Panc1 (cell line): ENCODE measurements around the gene LRBA.
"Not testable (repeated sequence)": the region's sequence is repeated elsewhere in the genome, so short reads cannot be mapped to it uniquely, and the experiment has no call there.

Source experiments
- POLR2AphosphoS5 ChIP-seq: IDR thresholded peaks from 2 replicates; pipeline ENCODE4 v1.6.1; 2012; ENCODE audit warnings: mild to moderate bottlenecking, low read depth, low read length, moderate library complexity
- TCF7L2 ChIP-seq: IDR thresholded peaks from 2 replicates; pipeline ENCODE4 v1.6.1; 2011; ENCODE audit warnings: mild to moderate bottlenecking, low read depth, low read length, inconsistent platforms
- TF ChIP-seq, protein P1 (sequence below): fragments of 450-650 bp; IDR thresholded peaks from 2 replicates; pipeline ENCODE4 v1.5.1; 2017; ENCODE audit warnings: mild to moderate bottlenecking
- TF ChIP-seq, protein P2 (sequence below), 2 experiments: IDR thresholded peaks; 2 replicates each; pipeline ENCODE4 v1.6.1; 2011 to 2012; ENCODE audit warnings: low read depth in 2 of 2, control low read depth in 1 of 2, low read length in 1 of 2, mild to moderate bottlenecking in 1 of 2, moderate library complexity in 1 of 2; ENCODE audit not compliant: insufficient read depth in 1 of 2

DNA sequence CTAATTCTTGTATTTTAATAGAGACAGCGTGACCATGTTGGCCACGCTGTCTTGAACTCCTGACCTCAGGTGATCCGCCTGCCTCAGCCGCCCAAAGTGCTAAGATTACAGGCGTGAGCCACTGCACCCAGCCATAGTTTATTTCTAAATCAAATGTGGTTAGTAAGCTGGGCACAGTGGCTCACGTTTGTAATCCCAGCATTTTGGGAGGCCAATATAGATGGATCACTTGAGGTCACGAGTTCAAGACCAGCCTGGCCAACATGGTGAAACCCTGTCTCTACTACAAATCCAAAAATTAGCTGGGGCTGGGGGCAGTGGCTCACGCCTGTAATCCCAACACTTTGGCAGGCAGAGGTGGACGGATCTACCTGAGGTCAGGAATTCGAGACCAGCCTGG, 13.9 kb upstream of the LRBA start:
- TF ChIP-seq, protein P1, sequence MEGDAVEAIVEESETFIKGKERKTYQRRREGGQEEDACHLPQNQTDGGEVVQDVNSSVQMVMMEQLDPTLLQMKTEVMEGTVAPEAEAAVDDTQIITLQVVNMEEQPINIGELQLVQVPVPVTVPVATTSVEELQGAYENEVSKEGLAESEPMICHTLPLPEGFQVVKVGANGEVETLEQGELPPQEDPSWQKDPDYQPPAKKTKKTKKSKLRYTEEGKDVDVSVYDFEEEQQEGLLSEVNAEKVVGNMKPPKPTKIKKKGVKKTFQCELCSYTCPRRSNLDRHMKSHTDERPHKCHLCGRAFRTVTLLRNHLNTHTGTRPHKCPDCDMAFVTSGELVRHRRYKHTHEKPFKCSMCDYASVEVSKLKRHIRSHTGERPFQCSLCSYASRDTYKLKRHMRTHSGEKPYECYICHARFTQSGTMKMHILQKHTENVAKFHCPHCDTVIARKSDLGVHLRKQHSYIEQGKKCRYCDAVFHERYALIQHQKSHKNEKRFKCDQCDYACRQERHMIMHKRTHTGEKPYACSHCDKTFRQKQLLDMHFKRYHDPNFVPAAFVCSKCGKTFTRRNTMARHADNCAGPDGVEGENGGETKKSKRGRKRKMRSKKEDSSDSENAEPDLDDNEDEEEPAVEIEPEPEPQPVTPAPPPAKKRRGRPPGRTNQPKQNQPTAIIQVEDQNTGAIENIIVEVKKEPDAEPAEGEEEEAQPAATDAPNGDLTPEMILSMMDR = not testable (repeated sequence)
- TF ChIP-seq, protein P2, sequence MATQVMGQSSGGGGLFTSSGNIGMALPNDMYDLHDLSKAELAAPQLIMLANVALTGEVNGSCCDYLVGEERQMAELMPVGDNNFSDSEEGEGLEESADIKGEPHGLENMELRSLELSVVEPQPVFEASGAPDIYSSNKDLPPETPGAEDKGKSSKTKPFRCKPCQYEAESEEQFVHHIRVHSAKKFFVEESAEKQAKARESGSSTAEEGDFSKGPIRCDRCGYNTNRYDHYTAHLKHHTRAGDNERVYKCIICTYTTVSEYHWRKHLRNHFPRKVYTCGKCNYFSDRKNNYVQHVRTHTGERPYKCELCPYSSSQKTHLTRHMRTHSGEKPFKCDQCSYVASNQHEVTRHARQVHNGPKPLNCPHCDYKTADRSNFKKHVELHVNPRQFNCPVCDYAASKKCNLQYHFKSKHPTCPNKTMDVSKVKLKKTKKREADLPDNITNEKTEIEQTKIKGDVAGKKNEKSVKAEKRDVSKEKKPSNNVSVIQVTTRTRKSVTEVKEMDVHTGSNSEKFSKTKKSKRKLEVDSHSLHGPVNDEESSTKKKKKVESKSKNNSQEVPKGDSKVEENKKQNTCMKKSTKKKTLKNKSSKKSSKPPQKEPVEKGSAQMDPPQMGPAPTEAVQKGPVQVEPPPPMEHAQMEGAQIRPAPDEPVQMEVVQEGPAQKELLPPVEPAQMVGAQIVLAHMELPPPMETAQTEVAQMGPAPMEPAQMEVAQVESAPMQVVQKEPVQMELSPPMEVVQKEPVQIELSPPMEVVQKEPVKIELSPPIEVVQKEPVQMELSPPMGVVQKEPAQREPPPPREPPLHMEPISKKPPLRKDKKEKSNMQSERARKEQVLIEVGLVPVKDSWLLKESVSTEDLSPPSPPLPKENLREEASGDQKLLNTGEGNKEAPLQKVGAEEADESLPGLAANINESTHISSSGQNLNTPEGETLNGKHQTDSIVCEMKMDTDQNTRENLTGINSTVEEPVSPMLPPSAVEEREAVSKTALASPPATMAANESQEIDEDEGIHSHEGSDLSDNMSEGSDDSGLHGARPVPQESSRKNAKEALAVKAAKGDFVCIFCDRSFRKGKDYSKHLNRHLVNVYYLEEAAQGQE (IDR thresholded peaks at IDR 0.05; ENCODE audit: insufficient read depth in 1 of 2, low read depth in 2 of 2, low read length in 1 of 2) = not testable (repeated sequence)
- TF ChIP-seq POLR2AphosphoS5, TCF7L2: not testable (repeated sequence)
